GM19455 (cell line): ENCODE measurements around the gene ZNF438.

Source experiments
- ATAC-seq: cut with Tn5 transposase; IDR thresholded peaks from one replicate; pipeline ENCODE4 v1.9.1; 2021; ENCODE audit not compliant: unreplicated experiment

ZNF438 gene

GRCh38 chr10:30897048-30897447, 134.6 kb downstream of the ZNF438 start:
- ATAC-seq: no peak

- no peak for ATAC-seq
These were observed 137.4 kb downstream of the ZNF438 start for GRCh38 chr10:30894221-30894620.

GRCh38 chr10:30893208-30893607, 138.5 kb downstream of the ZNF438 start:
- ATAC-seq: no peak

GRCh38 chr10:30887839-30888238, 143.8 kb downstream of the ZNF438 start:
- no peak for ATAC-seq

GRCh38 chr10:30885423-30885822, 146.2 kb downstream of the ZNF438 start:
- no peak for ATAC-seq

- no peak for ATAC-seq
These were observed 147.9 kb downstream of the ZNF438 start for GRCh38 chr10:30883751-30884150.

GRCh38 chr10:30883116-30883515, 148.5 kb downstream of the ZNF438 start:
- ATAC-seq: no peak

GRCh38 chr10:30882281-30882680, 149.4 kb downstream of the ZNF438 start:
- no peak for ATAC-seq

- no peak for ATAC-seq
These were observed 152.7 kb downstream of the ZNF438 start for GRCh38 chr10:30878920-30879319.

- no peak for ATAC-seq
These were observed 154.6 kb downstream of the ZNF438 start for GRCh38 chr10:30877111-30877510.

- ATAC-seq: no peak
These were observed 158.3 kb downstream of the ZNF438 start for GRCh38 chr10:30873411-30873810.

- ATAC-seq: no peak
These were observed 160.8 kb downstream of the ZNF438 start for GRCh38 chr10:30870896-30871295.

GRCh38 chr10:30869566-30869965, 162.1 kb downstream of the ZNF438 start:
- ATAC-seq: no peak

GRCh38 chr10:30868611-30869010, 163.1 kb downstream of the ZNF438 start:
- no peak for ATAC-seq

GRCh38 chr10:30866896-30867295, 164.8 kb downstream of the ZNF438 start:
- no peak for ATAC-seq

GRCh38 chr10:30865141-30865926, 166.3 kb downstream of the ZNF438 start:
- no peak for ATAC-seq

- no peak for ATAC-seq
These were observed 168.0 kb downstream of the ZNF438 start for GRCh38 chr10:30863516-30864210.

GRCh38 chr10:30862486-30862885, 169.2 kb downstream of the ZNF438 start:
- no peak for ATAC-seq

- ATAC-seq: no peak
These were observed 169.7 kb downstream of the ZNF438 start for GRCh38 chr10:30861976-30862375.

GRCh38 chr10:30861221-30861620, 170.4 kb downstream of the ZNF438 start:
- ATAC-seq: no peak

- ATAC-seq: no peak
These were observed 173.2 kb downstream of the ZNF438 start for GRCh38 chr10:30858499-30858898.

- ATAC-seq: no peak
These were observed 173.9 kb downstream of the ZNF438 start for GRCh38 chr10:30857803-30858202.
